K562 (cell line): Measurements from ENCODE around the gene FITM1. TPM values are rescaled to one million over a fixed set of nuclear protein-coding genes. Genes with fewer than 3 reads are reported as not detected.

Experiments
- ATAC-seq: fragments of 200-7000 bp; cut with Tn5 transposase; 3 replicates; pipeline ENCODE4 v1.9.1; 2020; ENCODE audit warnings: moderate library complexity
- BruUV-seq: library from RNA; stranded (reverse); fragments of 400-500 nt; replicated peaks from 2 replicates; lab custom pipeline; 2021; lab: Mats Ljungman, UMichigan
- CTCF ChIA-PET: fragments of 300-600 bp; formaldehyde crosslinking; extraction: SDS; loops from one replicate; lab custom pipeline; 2021; ENCODE audit warnings: low intra/inter-chr PET ratio; lab: Yijun Ruan, JAX
- POLR2A ChIA-PET: fragments of 300-600, 350-650 bp; sonication (Branson Sonifier 250); formaldehyde crosslinking; extraction: SDS; loops from one replicate; lab custom pipeline; 2021; ENCODE audit warnings: antibody characterized with exemption, inconsistent platforms; lab: Yijun Ruan, JAX
- DNase-seq, 4 experiments: peaks; one replicate each; pipeline versions ENCODE4 v3.0.0 to v3.0.0-alpha.2; 2011 to 2018; ENCODE audit warnings: low spot score in 3 of 4, mixed read lengths in 3 of 4; ENCODE audit errors: extremely low read depth in 1 of 4
- FAIRE-seq: peaks from 2 replicates; lab custom pipeline; 2011; peaks lifted over from hg19 to GRCh38; lab: Jason Lieb, UNC
- H2AFZ ChIP-seq: 2 replicates; pipeline ENCODE4 v1.6.0; 2011; ENCODE audit warnings: low read depth, low read length, control low read depth, inconsistent platforms
- H3K27ac ChIP-seq: fragments of 200-600 bp; 3 replicates; pipeline ENCODE4 v1.8.0; 2011; ENCODE audit warnings: low read depth, mild to moderate bottlenecking, control low read depth, inconsistent platforms, low read length, moderate library complexity, mixed read lengths; ENCODE audit errors: extremely low read depth
- H3K27me3 ChIP-seq, 2 experiments: fragments of 300-600 bp in 1 of 2; 2 replicates in 1 of 2; 3 replicates in 1 of 2; pipeline versions ENCODE4 v1.6.0 to v1.8.0; 2011; ENCODE audit warnings: inconsistent platforms in 2 of 2, low read length in 2 of 2, mild to moderate bottlenecking in 1 of 2, mixed read lengths in 1 of 2, moderate library complexity in 1 of 2; ENCODE audit not compliant: control insufficient read depth in 2 of 2, insufficient read depth in 2 of 2
- H3K36me3 ChIP-seq: fragments of 300-600 bp; 3 replicates; pipeline ENCODE4 v1.8.0; 2011; ENCODE audit warnings: mild to moderate bottlenecking, low read length, inconsistent platforms; ENCODE audit not compliant: control insufficient read depth, insufficient read depth
- H3K4me1 ChIP-seq, 2 experiments: fragments of 200-600 bp in 1 of 2; replicated peaks in 1 of 2; 2 replicates in 1 of 2; 3 replicates in 1 of 2; pipeline versions ENCODE4 v1.5.1 to v1.8.0; 2011; ENCODE audit warnings: inconsistent platforms in 2 of 2, low read length in 2 of 2, mild to moderate bottlenecking in 1 of 2, mixed read lengths in 1 of 2, moderate library complexity in 1 of 2; ENCODE audit not compliant: control insufficient read depth in 2 of 2, insufficient read depth in 2 of 2
- H3K4me2 ChIP-seq: 2 replicates; pipeline ENCODE4 v1.6.1; 2011; ENCODE audit warnings: low read length, control low read depth, inconsistent platforms, mixed read lengths; ENCODE audit not compliant: insufficient read depth
- H3K4me3 ChIP-seq: fragments of 200-600 bp; sonication (generic), shearing (Covaris generic); 2 replicates; pipeline ENCODE4 v1.5.1; 2016; ENCODE audit warnings: control low read depth, inconsistent platforms
- H3K79me2 ChIP-seq: fragments of 200-600 bp; 3 replicates; pipeline ENCODE4 v1.8.0; 2011; ENCODE audit warnings: low read length, inconsistent platforms; ENCODE audit not compliant: control insufficient read depth, insufficient read depth
- H3K9ac ChIP-seq, 2 experiments: 2 replicates each; pipeline versions ENCODE4 v1.6.0 to v1.6.1; 2011; ENCODE audit warnings: low read depth in 2 of 2, low read length in 2 of 2, control low read depth in 1 of 2, inconsistent platforms in 1 of 2, mild to moderate bottlenecking in 1 of 2, mixed read lengths in 1 of 2; ENCODE audit not compliant: insufficient read depth in 1 of 2
- H3K9me1 ChIP-seq: one replicate; pipeline ENCODE4 v1.6.0; 2011; ENCODE audit warnings: inconsistent platforms, mild to moderate bottlenecking, low read length, moderate library complexity; ENCODE audit not compliant: control insufficient read depth, insufficient read depth
- H3K9me3 ChIP-seq: replicated peaks from 2 replicates; pipeline ENCODE4 v1.5.1; 2011; ENCODE audit warnings: low read depth, low read length, inconsistent platforms; ENCODE audit not compliant: control insufficient read depth, insufficient read depth
- H4K20me1 ChIP-seq: replicated peaks from 2 replicates; pipeline ENCODE4 v1.6.1; 2011; ENCODE audit warnings: low read length, inconsistent platforms, mixed read lengths; ENCODE audit not compliant: control insufficient read depth, insufficient read depth
- BMI1 ChIP-seq: fragments of 150-350 bp; IDR thresholded peaks from 2 replicates; pipeline ENCODE4 v1.6.1; 2014; ENCODE audit warnings: low read length
- CBX3 ChIP-seq, 2 experiments: IDR thresholded peaks; 1 replicate in 1 of 2; 2 replicates in 1 of 2; pipeline ENCODE4 v1.6.1; 2012; ENCODE audit warnings: inconsistent platforms in 2 of 2, low read length in 2 of 2, borderline replicate concordance in 1 of 2, control low read depth in 1 of 2
- KLF6 ChIP-seq: fragments of 250-450 bp; sonication (Bioruptor Pico); IDR thresholded peaks from 2 replicates; pipeline ENCODE4 v1.4.0; 2020; ENCODE audit warnings: mild to moderate bottlenecking, moderate library complexity, borderline replicate concordance
- WGBS: fragments of 100-300 bp; shearing (Covaris generic); methylation state at CpG from one replicate; pipeline ENCODE4 v1.1.6; 2016; ENCODE audit warnings: low coverage, mixed read lengths; ENCODE audit not compliant: insufficient coverage; ENCODE audit errors: missing lambda C conversion rate; 5-methylcytosine and 5-hydroxymethylcytosine counted together
- in situ Hi-C: fragments of 300-500 bp; cut with MboI; formaldehyde crosslinking; loops from 4 replicates; pipeline ENCODE4 v1.15.0; 2018; ENCODE audit warnings: inconsistent platforms, mixed read lengths
- intact Hi-C: fragments of 100-400 bp; cut with micrococcal nuclease; formaldehyde crosslinking; loops from 2 replicates; pipeline ENCODE4 v1.14.2; 2022
- polyA plus RNA-seq, 8 experiments: library from polyadenylated mRNA; depleted of rRNA in 4 of 8; stranded (reverse) in 5 of 8; unstranded in 3 of 8; fragments of >200 nt; fragmentation: Nextera tagmentation in 2 of 8; fragmentation: Illumina TruSeq in 1 of 8; extraction: Ambion mirVana in 2 of 8; extraction: Trizol in 1 of 8; gene quantifications; 2 replicates each; pipeline versions ENCODE4 v1.2.1 to v1.2.3, GENCODE V29; 2011 to 2014; ENCODE audit warnings: inconsistent platforms in 1 of 8, missing spikeins in 1 of 8
- total RNA-seq, 7 experiments: library from RNA; depleted of rRNA in 6 of 7; stranded (reverse); fragments of >200 nt in 6 of 7; fragmentation: Illumina TruSeq in 2 of 7; extraction: Trizol in 2 of 7; gene quantifications; 2 replicates each; pipeline versions ENCODE4 v1.2.1 to v1.2.3, GENCODE V29; 2011 to 2021; ENCODE audit warnings: low replicate concordance in 1 of 7
- TF ChIP-seq, protein P1 (sequence below): IDR thresholded peaks from 3 replicates; pipeline ENCODE4 v1.6.1; 2011; ENCODE audit warnings: borderline replicate concordance, mild to moderate bottlenecking; ENCODE audit not compliant: insufficient read length, insufficient read depth

Gene FITM1
- total and polyA plus RNA-seq, 9 of the 15 experiments (the other 6 are each of a cell fraction or from before 2014, with no cell fraction given): 0.09 to 0.20 TPM; not detected in 7

DNA sequence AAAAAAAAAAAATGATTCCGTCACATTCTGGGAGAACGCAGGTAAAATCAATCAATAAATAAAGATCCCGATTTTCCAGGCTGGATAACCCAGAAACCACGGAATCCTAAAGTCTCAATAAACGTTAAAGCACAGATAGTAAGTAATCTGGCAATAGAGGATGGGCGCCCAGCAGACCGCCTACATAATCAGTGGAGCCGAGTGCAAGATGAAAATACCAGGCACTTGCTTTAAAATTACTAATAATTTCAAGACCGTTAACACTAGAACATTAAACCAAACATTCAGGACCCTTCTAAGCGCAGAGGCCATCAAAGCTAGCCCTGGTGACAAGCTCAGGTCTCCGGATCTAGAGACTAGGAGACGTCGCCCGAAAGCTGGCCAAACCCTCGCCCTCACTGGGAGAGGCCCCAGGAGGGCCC lies 17.1 kb upstream of the FITM1 start:
- no peaks in the 10 kb centered on the region for H3K9me3 ChIP-seq
- POLR2A ChIA-PET: interaction anchor here (0.7 to 5.0 kb wide), 11 partner anchors 8 to 194 kb away, joined by 3 to 38 read pairs (median 5); partner anchors contain the start of genes CHMP4A, EMC9, PCK2 and PSME1
- peaks cover 22% of the 10 kb centered on the region; the same call in 2 of the 3 replicates for H3K36me3 ChIP-seq
- H3K27me3 ChIP-seq: no peaks in the 10 kb centered on the region
- CTCF ChIA-PET: no interaction called here
- H3K4me1 ChIP-seq: peaks cover 10 to 13% of the 10 kb centered on the region in 2 experiments; a peak in 4 of 5 replicates
- intact Hi-C loops (no loop called here), in situ Hi-C loops (no loop called here)
- DNase-seq (no peak), FAIRE-seq (no peak), ATAC-seq (peak; percentile 8)
- TF ChIP-seq, protein P1, sequence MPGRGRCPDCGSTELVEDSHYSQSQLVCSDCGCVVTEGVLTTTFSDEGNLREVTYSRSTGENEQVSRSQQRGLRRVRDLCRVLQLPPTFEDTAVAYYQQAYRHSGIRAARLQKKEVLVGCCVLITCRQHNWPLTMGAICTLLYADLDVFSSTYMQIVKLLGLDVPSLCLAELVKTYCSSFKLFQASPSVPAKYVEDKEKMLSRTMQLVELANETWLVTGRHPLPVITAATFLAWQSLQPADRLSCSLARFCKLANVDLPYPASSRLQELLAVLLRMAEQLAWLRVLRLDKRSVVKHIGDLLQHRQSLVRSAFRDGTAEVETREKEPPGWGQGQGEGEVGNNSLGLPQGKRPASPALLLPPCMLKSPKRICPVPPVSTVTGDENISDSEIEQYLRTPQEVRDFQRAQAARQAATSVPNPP: no peak
- TF ChIP-seq BMI1: no peak
- TF ChIP-seq CBX3 (IDR thresholded peaks at IDR 0.05; ENCODE audit: borderline replicate concordance in 1 of 2, low read length in 2 of 2): no peak
- TF ChIP-seq KLF6 (CRISPR knock-in tag): no peak
- no peaks in the 10 kb centered on the region for H4K20me1 ChIP-seq
- peaks cover 18% of the 10 kb centered on the region for H3K79me2 ChIP-seq
- peak overlapping the region; percentile 89 to 97 for H3K9ac ChIP-seq
- 8% methylated on average over 14 of the region's 15 CpGs for WGBS
- no peaks in the 10 kb centered on the region for H3K9me1 ChIP-seq
- TSS peak; percentile 91 for BruUV-seq
- peak overlapping the region; percentile 95 for H3K27ac ChIP-seq
- H3K4me2 ChIP-seq: peak overlapping the region; percentile 94
- H3K4me3 ChIP-seq: peak overlapping the region; percentile 51
- H2AFZ ChIP-seq: peak overlapping the region; percentile 87
